GM12801 (cell line): ENCODE measurements around the gene ARHGAP42.

Experiments
- TF ChIP-seq, protein P1 (sequence below): IDR thresholded peaks from one replicate; pipeline ENCODE4 v1.5.1; 2011; ENCODE audit warnings: control low read depth; ENCODE audit not compliant: insufficient read length; ENCODE audit errors: extremely low read depth

ARHGAP42 gene

GRCh38 chr11:100647861-100648260 lies 39.2 kb upstream of the ARHGAP42 start:
- TF ChIP-seq, protein P1, sequence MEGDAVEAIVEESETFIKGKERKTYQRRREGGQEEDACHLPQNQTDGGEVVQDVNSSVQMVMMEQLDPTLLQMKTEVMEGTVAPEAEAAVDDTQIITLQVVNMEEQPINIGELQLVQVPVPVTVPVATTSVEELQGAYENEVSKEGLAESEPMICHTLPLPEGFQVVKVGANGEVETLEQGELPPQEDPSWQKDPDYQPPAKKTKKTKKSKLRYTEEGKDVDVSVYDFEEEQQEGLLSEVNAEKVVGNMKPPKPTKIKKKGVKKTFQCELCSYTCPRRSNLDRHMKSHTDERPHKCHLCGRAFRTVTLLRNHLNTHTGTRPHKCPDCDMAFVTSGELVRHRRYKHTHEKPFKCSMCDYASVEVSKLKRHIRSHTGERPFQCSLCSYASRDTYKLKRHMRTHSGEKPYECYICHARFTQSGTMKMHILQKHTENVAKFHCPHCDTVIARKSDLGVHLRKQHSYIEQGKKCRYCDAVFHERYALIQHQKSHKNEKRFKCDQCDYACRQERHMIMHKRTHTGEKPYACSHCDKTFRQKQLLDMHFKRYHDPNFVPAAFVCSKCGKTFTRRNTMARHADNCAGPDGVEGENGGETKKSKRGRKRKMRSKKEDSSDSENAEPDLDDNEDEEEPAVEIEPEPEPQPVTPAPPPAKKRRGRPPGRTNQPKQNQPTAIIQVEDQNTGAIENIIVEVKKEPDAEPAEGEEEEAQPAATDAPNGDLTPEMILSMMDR, result no peak

DNA sequence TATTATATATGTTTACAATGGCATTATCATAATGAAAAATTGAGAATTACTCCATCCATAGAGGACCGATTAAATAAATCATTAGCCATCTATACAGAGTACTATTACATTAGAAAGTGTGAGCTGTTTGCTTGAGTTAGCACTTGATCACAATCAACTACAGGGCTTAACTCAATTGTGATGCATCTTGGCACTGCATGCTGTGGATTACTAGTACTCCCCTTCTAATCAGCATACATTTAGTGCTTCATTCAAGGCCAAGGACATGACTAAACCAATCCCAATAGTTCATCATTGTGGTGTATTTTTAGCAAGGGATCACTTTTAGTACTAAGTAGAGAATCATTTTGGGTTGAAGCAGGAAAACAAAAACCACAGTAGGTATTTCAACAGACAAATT lies 23.5 kb upstream of the ARHGAP42 start:
- TF ChIP-seq, protein P1, result no peak

DNA sequence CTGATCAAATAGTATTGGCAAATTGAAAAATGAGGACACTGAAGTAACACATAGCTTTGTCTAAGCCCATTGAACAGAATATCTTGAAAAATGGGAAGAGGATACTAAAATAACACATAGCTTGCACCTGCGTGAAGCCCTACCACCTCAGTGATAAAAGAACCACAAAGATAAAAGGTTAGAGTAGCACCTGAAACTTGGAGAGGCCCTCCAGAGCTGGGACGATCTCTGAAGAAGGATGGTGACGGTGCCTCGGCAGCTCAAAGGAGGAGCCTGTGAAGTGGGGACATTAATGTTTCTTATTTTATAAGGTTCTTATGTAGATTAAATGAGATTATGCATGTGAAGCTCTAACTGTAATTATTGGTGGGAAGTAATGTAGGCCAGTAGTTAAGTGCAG lies 23.1 kb upstream of the ARHGAP42 start:
- TF ChIP-seq, protein P1, result no peak

GRCh38 chr11:100667449-100667848 lies 19.6 kb upstream of the ARHGAP42 start:
- TF ChIP-seq, protein P1, result no peak

DNA sequence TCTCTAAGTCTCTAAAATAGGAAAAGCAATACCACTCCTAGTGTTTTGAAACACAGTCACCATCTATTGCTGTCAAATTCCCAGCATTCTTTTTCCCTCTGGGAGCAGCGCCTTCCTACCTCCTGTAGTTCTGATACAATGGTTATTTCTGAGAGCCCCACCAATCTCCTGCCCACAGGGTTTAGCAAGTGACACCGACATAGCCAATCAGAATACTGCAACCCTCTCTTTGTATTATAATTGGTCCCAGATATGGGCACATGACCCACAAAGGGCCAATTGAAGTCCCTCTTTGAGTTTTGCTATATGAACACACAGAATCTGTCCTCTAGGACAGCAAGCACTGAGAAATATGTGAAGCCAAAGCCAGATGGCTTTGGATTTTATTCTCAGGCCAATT lies 16.9 kb upstream of the ARHGAP42 start:
- TF ChIP-seq, protein P1, result no peak

DNA sequence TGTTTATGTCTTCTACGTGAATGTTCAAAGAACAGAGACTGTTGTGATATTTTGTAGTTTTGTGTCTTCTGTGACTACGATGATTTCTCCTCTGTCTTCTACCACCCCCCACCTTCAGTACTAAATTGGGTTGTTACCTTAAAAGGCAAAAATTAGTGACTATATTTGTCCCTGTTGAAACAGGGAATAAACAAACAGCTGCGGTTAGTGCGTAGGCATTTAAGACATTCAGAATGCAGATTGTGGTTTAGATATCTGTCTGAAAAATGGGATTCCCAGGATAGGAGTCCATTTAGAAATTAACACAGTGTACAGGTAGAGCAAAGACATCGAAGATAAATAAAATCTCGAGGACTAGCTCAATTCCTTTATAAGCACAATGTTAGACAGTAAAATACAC lies 15.6 kb upstream of the ARHGAP42 start:
- TF ChIP-seq, protein P1, result no peak

DNA sequence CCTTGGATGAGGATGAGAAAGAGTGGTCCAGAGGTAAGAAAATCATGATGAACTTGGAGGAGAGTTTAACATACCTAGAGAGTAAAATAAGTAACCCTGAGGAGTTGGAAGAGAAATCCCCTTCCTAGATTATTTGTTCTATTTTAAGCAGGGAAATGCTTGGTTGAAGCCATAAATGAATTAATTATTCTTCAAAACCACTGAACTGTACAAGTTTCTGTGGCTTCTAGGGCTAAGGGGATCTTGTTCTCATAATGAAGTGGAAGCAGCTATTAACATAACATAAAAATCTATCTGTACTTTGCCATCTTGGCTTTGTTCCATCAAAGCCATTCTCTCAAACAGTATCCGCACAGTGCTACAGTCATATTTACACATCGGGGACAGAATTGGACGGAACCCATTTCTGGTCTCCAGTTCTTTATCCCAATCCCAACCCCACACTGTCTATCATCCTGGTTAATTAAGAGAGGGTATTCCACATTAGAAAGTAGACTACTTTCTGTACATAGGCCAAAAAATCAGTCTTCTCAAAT lies 14.5 kb upstream of the ARHGAP42 start:
- TF ChIP-seq, protein P1, result no peak
